ENCODE results near the gene TMEM259.

The TMEM259 gene

DNA sequence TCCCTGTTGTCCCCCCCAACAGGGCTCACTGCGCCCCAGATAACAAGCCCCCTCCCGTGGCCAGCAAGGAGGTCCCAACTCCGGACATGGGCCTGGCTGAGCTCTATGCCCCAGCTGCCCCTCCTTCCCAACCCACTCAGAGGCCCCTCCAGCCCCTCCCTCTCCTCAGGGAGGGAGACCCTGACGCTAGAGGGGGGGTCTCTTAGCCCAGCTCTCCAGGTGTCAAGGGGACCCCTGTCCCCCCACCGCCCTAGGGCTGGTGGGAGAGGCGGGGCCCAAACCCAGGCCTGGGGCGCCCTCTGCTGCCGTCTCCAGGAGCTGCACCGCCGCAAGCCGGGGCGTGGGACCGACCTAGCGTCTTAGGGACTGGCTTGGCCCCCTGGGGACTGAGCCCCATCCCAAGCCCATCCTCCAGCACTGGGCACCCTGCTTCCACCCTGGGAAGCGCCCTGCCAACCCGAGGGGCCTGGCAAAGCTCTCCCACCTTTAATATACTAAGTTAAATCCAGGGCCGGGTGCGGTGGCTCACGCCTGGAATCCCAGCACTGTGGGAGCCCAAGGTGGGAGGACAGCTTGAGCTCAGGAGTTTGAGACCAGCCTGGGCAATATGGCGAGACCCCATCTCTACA, 19.3 kb downstream of the TMEM259 start:
- TF ChIP-seq, protein P1, sequence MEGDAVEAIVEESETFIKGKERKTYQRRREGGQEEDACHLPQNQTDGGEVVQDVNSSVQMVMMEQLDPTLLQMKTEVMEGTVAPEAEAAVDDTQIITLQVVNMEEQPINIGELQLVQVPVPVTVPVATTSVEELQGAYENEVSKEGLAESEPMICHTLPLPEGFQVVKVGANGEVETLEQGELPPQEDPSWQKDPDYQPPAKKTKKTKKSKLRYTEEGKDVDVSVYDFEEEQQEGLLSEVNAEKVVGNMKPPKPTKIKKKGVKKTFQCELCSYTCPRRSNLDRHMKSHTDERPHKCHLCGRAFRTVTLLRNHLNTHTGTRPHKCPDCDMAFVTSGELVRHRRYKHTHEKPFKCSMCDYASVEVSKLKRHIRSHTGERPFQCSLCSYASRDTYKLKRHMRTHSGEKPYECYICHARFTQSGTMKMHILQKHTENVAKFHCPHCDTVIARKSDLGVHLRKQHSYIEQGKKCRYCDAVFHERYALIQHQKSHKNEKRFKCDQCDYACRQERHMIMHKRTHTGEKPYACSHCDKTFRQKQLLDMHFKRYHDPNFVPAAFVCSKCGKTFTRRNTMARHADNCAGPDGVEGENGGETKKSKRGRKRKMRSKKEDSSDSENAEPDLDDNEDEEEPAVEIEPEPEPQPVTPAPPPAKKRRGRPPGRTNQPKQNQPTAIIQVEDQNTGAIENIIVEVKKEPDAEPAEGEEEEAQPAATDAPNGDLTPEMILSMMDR (conservative IDR thresholded peaks at IDR 0.05; ENCODE audit: low read depth, low read length), result peak; percentile 82
- H3K4me3 ChIP-seq (ENCODE audit: low read depth, low read length), result no peak overlapping the region
- no peak for DNase-seq (ENCODE audit: low read depth)

DNA sequence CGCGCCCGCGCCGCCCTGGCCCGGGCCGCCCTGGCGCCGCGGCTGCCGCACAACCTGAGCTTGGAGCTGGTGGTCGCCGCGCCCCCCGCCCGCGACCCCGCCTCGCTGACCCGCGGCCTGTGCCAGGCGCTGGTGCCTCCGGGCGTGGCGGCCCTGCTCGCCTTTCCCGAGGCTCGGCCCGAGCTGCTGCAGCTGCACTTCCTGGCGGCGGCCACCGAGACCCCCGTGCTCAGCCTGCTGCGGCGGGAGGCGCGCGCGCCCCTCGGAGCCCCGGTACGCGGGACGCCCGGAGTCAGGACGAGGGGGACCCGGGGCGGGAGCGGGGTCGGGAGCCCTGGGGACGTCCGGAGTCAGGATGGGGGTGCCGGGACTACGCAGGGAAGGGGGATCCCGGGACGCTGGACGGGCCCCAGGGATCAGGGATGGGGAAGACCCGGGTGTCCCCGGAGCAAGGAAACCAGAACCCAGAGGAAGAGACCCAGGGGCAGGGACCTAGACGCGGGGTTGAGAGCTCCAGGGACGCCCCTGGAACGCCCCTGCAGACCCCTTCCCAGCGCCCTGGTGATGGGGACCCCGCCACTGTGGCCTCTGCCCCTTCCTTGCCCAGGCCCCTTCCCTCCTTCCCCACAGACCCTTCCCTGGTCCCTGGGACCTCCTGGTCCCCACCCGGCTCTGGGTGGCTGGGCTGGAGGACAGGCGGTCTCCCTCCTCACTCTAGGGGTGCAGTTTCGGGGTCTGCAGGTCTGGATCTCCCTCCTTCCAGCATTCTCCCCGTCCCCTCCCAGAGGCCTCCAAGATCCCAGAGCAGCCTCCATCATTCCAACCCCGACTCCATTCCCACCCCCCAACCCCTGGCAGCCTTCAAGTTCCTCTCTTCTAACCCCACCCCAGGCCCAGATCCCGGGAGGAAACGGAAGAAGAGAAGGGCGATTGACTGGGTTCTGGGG, 20.1 kb downstream of the TMEM259 start:
- H3K4me3 ChIP-seq (ENCODE audit: low read depth, low read length), result no peak overlapping the region
- TF ChIP-seq, protein P1 (conservative IDR thresholded peaks at IDR 0.05; ENCODE audit: low read depth, low read length), result no peak
- DNase-seq (ENCODE audit: low read depth), result no peak

DNA sequence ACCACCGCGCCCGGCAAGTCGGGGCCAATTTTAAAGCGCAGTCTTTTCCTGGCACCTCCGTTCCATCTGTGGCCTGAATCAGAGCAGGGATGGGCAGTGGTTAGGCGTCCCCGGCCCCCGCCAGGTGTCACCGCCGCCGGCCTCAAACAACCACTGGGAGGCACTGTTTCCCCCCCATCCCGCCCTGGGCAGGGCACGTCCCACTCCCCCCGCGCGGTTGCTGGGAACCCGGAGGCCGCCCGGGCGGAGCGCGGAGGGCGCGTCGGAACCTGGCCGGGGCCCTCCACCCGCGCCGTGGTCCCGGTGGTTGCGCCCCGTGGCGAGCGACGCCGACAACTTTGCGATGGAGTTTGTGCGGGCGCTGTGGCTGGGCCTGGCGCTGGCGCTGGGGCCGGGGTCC, 20.8 kb downstream of the TMEM259 start, which contains the start of gene GRIN3B:
GRIN3B (plus strand) TSS at position 325 of the 400 bp plus-strand sequence; CDS start at position 344, 19 bp downstream.
- TF ChIP-seq, protein P1 (conservative IDR thresholded peaks at IDR 0.05; ENCODE audit: low read depth, low read length), result peak; percentile 48

DNA sequence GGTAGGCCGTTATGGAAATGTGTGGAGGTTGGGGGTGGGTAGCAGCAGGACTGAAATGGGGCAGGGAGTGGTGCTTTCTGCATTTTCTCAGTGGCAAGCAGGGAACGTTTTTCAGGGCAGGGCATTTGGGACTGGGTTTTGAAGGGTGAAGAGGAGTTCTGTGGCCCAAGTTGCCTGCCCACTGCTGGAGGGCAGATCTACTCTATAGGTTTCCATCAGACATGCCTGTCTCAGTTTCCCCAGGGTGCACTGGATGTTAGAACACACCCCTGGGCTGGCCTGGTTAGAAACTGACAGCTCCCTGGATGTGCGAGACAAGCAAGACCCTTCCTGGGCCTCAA, 21.6 kb downstream of the TMEM259 start:
- DNase-seq (ENCODE audit: low read depth), result no peak
- TF ChIP-seq, protein P1 (conservative IDR thresholded peaks at IDR 0.05; ENCODE audit: low read depth, low read length), result no peak
- no peak overlapping the region for H3K4me3 ChIP-seq (ENCODE audit: low read depth, low read length)

More for the DNA sequence above, 20.8 kb downstream of the TMEM259 start, which contains the start of gene GRIN3B:
- peak within 1 kb of the TSS; percentile 5 for H3K4me3 ChIP-seq (ENCODE audit: low read depth, low read length)
- DNase-seq (ENCODE audit: low read depth), result peak; percentile 24

DNA sequence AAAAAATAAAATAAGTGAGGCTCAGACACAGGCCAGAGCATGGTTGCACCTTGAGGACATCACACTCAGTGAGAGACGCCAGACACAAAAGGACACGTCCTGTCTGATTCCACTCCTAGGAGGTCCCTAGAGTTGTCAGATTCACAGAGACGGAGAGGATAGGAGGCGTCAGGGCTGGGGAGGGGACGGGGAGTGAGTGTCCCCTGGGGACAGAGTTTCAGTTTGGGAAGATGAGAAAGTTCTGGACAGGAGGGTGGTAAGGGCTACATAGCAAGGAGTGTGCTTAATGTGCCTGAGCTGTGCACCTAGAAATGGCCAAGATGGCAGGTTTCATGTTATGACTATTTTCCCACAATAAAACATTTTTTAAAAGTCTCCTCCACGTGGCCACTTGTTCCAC, 22.9 kb downstream of the TMEM259 start:
- no peak overlapping the region for H3K4me3 ChIP-seq (ENCODE audit: low read depth, low read length)
- no peak for DNase-seq (ENCODE audit: low read depth)
- TF ChIP-seq, protein P1 (conservative IDR thresholded peaks at IDR 0.05; ENCODE audit: low read depth, low read length), result no peak

DNA sequence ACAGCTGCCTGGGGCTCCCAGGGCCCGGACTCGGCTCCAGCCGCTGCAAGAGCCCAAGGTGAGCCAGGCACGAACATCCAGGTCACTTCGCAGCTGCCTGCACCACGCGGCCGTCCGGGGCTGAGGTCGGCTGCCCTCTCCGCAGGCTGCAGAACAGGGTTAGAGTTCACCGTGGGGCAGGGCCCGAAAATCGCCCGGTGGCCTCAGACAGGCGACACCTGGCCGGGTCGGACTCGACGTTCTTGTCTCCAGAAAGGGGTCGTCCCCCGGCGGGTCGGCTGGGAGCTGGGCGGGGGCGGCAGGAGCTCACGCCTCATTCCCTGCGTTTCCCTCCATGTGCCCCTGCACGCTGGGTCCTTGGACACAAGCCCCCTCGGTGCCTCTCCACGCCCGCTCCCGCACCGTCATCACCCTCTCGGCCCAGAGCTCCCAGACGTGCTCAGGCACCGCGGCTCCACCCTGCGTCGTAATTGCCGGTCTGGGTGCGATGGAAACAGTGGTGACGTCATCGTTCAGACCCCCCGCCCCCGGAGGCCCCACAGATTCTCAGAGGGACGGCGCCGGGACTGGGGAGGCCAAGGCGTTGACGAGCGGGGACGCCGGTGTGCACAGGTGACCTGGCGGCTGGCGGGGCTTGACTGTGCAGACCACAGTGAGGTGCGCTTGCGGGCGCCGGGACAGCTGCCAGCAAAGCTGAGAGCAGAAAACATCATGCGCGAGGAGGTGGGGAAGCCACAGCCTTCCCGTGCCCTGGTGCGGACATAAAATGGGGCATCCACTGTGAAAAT, 24.7 kb downstream of the TMEM259 start:
- DNase-seq (ENCODE audit: low read depth), result peak; percentile 54
- peak overlapping the region; percentile 29 for H3K4me3 ChIP-seq (ENCODE audit: low read depth, low read length)

More for the DNA sequence above, 24.7 kb downstream of the TMEM259 start:
- TF ChIP-seq, protein P1 (conservative IDR thresholded peaks at IDR 0.05; ENCODE audit: low read depth, low read length), result no peak
